Measurements from ENCODE around the gene HMX3.

DNA sequence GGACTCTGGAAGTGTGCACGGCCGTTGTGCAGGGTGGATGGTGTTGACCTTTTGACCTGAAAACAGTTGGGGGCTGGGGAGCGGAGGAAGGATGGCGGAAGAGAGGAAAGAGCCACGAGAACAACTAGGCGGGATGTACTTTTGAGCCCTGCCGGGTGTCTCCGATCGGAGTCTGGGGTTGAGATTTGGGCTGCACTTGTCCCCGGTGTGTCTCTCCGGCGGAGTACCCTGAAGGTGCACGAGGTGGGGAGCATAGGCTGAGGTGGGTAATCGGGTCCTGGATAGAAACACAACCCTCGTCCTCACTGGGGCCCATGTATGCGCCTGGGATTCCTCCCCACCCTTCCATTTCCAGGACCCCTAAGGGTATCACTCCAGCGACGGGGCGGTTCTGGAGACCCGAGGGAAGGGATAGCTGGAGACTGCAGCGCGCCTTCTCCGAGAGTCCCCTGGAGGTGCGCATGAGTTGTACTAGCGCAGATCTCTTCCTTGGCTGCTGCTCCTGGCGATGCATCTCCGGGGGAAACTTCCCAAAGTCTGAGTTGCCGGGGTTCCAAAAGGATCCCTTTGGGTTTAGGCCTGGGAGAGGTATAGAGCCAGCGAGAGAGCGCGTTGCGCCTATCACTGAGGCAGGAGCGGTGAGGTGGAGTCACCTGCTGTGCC lies 7.5 kb downstream of the HMX3 start:
- TF ChIP-seq, protein P1, sequence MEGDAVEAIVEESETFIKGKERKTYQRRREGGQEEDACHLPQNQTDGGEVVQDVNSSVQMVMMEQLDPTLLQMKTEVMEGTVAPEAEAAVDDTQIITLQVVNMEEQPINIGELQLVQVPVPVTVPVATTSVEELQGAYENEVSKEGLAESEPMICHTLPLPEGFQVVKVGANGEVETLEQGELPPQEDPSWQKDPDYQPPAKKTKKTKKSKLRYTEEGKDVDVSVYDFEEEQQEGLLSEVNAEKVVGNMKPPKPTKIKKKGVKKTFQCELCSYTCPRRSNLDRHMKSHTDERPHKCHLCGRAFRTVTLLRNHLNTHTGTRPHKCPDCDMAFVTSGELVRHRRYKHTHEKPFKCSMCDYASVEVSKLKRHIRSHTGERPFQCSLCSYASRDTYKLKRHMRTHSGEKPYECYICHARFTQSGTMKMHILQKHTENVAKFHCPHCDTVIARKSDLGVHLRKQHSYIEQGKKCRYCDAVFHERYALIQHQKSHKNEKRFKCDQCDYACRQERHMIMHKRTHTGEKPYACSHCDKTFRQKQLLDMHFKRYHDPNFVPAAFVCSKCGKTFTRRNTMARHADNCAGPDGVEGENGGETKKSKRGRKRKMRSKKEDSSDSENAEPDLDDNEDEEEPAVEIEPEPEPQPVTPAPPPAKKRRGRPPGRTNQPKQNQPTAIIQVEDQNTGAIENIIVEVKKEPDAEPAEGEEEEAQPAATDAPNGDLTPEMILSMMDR (IDR thresholded peaks at IDR 0.05): no peak
- TF ChIP-seq POLR2A (IDR thresholded peaks at IDR 0.05): no peak

All from lower leg skin (tissue), 3 donors.